HG03378 (cell line): ENCODE measurements around the gene UBA52.
"Not testable (repeated sequence)": the region's sequence is repeated elsewhere in the genome, so short reads cannot be mapped to it uniquely, and the experiment has no call there.

ENCODE experiments used
- ATAC-seq: cut with Tn5 transposase; IDR thresholded peaks from one replicate; pipeline ENCODE4 v1.9.1; 2021; ENCODE audit warnings: mild to moderate bottlenecking, moderate library complexity; ENCODE audit not compliant: unreplicated experiment

UBA52 gene

GRCh38 chr19:18571564-18572344, at the start of gene UBA52:
TSS of gene UBA52 (plus strand) at chr19:18571857. CDS start at chr19:18573301, 1,444 bp downstream.
- ATAC-seq, result peak; percentile 84

DNA sequence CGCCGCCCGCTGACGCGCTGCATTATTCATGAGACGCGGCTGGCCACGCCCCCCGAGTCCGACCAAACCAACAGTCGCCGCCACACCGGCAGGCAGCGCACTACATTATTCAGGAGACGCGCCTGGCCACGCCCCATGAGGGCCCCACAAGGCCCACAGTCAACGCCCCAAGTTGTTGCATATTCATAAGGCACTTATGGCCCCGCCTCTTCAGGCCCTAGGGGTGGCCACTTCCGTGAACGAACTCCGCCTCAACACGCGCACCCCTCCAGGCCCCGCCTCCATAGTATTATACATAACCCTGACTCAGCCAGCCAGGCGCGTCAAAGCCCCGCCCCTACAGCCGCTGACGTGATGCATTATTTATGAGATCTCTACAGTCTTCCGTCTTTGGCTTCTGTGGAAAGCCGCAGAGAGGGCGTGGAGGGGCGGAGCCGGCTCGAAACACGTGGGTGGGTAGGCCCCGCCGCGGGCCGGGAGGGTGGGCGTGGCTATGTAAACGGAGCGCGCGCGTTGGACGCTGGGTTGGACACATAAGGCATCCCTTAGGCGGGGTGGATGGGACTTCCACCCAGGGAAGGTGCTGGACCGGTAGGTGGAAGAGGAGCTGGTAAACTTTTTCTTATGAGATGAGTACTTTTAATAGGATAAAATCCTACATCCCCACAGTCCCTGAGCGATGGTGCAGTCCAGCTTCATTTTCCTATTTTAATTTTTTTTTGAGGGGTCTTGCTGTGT, 49.4 kb upstream of the UBA52 start:
- peak; percentile 87 for ATAC-seq

DNA sequence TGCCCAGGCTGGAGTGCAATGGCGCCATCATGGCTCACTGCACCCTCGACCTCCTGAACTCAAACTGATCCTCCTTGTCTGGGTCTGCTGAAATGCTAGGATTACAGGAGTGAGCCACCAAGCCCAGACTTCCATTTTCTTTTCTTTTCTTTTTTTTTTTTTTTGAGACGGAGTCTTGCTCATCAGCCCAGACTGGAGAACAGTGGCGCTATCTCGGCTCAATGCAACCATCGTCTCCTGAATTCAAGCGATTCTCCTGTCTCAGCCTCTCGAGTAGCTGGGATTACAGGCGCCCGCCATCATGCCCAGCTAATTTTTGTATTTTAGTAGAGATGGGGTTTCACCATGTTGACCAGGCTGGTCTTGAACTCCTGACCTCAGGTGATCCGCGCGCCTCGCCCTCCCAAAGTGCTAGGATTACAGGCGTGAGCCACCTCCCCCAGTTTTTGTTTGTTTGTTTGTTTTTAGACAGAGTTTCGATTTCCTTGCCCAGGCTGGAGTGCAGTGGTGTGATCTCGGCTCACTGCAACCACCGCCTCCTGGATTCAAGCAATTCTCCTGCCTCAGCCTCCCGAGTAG, 48.7 kb upstream of the UBA52 start:
- not testable (repeated sequence) for ATAC-seq

DNA sequence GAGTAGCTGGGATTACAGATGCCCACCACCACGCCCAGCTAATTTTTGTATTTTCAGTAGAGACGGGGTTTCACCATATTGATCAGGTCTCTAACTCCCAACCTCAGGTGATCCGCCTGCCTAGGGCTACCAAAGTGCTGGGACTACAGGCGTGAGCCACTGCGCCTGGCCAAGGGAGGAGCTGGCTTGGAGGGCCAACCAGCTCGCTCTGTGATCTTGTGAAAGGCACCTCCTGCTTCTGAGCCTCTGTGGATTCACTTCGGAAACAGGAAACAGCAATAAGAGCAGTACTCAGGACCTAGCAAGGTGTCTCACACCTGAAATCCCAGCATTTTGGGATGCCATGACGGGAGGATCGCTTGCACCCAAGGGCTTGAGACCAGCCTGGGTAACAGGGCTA, 47.8 kb upstream of the UBA52 start:
- ATAC-seq, result no peak

DNA sequence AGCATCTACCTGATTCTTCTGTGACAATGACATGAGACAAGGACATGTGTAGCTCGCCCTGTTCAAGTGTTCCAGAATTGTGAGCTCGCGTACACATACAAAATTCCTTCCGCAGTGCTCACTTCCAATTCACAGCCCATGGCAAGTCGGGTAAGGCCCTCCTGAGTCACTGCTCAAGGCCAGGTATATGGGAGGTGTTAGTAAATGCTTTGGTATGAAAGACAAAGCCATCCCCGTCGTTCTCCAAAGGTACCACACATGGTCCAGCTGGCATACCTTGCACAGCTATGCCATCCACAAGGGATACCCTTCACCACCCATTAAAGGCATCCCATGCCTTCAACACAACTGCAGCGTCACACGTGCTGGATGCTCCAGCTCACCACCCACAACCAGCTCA, 45.3 kb upstream of the UBA52 start:
- no peak for ATAC-seq

DNA sequence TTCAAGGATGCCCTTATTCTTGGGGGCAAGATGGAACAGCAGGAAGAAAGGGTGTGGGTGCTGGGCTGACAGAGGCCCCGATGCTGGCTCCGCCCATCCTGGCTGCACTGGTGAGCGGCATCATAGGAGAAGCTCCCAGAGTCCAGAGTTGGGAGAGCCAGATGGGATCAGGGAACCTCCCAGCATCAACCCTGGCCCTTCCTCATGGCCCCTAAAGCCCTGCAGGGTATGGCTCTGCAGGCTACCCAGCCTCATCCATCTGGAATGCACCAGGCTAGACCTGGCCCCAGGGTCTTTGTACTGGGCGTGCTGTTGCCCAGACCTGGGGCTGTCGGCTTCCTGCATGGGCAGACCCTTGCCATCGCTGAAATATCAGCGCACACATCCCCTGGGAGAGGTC, 41.9 kb upstream of the UBA52 start:
- ATAC-seq, result no peak

GRCh38 chr19:18531485-18531884, 40.2 kb upstream of the UBA52 start:
- ATAC-seq, result no peak

DNA sequence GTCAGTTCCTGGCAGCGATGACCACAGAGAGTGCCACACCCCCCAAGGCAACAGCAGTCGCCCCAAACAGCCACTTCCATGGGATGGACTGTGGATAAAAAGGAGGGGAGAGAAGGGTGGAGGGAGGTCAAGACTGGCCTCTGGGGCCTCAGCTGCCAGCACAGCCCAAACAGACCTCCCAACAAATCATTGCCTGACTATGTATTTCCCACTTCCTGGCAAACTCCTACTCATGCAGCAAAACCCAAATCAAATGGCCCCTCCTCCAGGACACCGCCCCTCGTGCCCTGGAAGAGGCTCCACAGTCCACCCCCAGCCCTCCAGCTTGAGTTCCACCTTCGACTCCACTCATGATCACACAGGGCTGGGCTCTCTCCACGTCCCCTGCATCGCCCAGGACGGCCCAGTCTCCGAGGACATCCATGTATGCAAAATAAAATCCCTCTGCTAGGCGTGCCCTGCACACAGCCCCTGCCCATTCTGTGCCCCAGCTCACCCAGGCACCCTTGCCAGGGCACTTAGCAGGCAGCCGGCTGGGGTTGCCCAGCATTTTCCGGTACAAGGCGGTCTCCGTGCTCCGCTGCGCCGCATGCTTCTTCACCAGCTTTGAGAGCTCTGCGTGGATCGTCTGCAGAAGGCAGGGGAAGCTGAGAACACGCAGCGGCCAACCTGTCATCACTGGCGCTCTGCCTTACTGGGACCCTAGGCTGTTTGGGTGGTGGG, 39.3 kb upstream of the UBA52 start:
- no peak for ATAC-seq

DNA sequence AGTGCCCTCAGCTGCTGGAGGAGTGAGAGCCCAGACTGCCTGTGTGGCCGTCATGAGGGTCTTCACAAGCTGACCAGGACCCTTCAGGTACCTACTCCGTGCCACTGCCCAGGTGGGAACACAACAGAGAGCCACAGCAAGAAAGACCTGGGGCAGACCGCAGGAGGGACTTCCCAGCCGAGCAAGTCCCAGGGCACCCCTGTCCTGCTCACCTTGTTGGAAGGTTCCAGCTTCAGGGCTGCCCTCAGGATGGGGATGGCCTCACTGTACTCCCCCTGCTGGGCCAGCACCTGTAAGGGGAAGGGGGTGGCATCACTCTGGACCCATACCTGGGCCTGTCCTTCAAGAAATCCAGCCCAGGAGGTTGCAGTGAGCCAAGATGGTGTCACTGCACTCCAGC, 38.6 kb upstream of the UBA52 start:
- no peak for ATAC-seq

DNA sequence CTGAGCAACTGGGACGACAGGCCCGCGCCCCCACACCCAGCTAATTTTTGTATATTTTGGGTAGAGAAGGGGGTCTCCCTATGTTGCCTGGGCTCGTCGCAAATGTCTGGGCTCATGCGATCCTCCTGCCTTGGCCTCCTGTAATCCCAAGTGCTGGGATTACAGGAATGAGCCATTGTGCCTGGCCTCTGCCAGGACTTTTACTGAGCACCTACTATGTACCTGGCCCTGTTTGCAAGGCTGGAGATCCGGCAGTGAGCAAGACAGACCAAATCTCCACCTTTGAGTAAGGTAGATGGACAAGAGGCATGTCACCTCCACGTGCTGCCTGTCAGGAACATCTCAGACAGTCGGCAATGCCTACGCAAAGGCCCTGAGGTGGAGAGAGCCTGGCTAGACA, 35.2 kb upstream of the UBA52 start:
- no peak for ATAC-seq

DNA sequence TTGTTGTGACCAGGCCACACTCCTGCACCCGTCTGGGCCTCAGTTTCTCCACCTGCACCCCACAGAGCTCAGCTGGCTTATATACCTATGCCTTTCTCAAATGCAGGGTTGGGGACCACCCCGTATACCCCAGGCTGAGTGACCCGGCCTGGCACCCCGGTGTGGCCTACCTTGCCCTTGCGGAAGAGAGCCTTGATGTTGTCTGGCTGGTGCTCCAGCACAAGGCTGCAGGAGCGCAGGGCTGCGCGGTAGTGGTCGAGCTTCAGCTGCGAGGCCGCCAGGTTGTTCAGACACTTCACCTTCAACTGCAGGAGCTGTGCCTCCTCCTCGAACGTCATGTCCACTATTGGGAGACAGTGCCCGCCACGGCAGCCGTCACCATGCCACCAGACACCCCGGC, 34.2 kb upstream of the UBA52 start:
- no peak for ATAC-seq

DNA sequence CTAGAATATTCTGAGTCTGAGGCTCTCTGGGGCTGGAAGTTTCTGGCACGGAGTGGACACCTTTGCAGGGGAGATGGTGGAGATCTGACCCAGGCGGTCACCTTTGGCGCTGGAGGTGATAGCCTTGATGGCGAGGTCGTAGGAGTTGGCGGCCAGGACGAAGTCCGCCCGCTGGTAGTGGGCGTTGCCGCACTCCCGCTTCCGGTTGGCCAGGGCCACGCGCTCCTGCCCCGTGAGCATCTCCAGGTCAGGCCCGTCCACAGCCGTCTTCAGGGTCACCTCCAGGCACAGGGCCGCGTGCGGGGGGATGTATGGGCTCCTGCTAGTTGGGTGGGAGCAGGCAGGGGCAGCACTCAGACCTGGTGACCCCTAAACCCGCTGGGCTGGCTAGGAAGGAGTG, 33.5 kb upstream of the UBA52 start:
- no peak for ATAC-seq

DNA sequence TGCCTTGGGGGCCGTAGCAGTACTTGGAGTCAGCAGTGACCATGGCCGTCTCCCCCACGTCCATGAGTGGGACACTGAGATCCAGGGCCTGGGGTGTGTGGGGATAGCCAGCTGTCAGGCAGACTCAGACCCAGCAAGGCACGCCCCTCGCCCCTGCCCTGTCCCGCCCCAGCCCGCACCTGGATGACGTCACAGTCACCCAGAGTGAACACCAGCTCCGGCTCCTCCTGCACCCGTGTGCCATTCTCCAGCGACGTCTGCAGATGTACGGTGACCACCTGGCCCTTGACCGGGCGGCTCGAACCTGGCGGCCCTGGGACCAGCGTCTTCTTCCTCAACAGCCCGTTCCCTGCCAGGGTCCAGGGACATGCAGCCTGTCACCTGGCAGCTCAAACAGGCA, 32.3 kb upstream of the UBA52 start:
- ATAC-seq, result no peak

DNA sequence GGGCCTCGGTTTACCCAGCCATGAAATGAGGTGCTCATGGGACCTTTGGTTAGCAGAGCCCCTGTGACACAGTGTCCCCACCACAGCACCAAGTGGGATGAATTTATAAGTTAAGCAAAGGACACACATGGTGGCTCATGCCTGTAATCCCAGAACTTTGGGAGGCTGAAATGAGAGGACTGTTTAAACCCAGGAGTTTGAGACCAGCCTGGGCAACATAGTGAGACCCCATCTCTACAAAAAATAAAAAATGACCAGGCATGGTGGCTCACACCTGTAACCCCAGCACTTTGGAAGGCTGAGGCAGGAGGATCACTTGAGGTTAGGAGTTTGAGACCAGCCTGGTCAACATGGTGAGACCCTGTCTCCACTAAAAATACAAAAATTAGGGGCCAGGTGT, 31.5 kb upstream of the UBA52 start:
- ATAC-seq, result not testable (repeated sequence)

DNA sequence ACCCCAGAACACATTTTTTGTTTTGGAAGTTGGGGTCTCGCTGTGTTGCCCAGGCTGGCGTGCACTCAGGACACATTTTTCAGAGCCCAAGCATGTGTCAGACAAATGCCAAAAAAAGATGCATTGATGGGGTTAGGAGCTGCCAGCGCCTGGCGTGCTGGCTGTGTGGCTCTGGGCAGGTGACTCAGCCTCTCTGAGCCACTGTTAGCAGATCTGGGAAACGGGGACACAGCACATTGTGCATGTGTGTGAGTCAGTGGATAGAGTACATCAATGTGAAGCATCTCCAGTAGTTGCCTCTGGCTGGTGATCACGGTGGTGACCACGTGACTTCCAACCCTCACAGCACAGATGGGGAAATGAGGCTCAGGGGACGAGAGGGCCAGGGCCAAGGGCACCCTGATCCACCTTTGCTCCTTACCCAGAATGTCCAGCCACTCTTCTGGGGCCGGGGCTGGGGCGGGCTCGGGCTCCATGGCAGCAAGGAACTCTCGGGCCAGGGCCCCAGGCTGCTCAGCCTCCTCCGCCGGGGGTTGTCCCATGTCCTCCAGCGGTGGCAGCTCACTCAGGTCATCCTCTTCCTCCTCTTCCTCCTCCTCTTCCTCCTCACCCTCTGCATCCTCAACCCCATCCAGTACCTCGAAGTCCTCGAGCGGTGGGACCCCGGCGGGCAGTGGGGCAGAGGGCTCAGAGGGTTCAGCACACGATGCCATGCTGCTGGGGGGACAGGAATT, 30.2 kb upstream of the UBA52 start:
- ATAC-seq, result no peak

DNA sequence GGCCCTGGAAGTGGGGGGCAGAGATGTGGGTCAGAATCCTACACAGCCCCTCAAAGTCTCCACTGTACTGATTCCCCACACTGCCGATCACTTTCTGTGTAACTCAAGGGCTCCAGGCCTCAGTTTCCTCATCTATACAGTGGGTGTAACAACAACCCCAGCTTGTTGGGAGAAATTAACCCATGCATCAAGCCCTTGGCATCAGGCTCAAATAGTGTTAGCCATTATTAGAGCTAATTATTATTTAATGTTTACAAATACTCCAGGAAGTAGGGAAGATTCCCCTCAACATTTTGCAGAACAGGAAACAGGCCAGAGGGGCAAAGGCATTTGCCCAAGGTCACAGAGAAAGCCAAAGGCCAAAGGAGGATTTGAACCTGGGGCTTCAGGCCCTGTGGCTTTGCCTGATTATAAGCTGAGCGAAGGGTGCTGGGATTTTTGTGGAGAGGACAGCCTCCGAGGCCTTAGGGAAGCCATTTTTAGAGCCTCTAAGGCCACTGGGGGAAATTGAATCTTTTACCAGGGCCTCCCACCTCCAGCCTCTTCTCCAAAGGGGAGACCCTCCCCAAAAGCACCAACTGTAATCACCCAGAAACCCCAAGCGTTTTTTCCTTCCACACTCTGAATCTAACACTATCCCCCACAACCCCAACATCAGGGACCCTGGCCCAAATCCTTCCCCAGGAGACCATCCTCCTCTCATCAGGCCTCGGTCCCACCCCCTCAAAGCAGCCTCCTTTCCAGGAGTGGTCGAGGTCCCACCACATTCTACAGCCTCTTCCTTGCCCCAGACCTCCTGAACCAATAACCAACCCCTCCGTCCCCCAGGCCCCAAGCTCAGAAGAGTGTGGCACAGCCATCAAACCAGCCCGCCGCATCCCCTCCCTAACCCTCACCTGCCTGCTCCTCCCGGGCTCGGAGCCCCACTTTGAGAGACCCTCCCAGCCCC, 29.4 kb upstream of the UBA52 start:
- no peak for ATAC-seq

- peak; percentile 73 for ATAC-seq
Measured at GRCh38 chr19:18542941-18543813, 28.5 kb upstream of the UBA52 start, which contains the start of gene FKBP8. TSS of gene FKBP8 (minus strand) at chr19:18543573. CDS start at chr19:18541970, 1,603 bp downstream.

DNA sequence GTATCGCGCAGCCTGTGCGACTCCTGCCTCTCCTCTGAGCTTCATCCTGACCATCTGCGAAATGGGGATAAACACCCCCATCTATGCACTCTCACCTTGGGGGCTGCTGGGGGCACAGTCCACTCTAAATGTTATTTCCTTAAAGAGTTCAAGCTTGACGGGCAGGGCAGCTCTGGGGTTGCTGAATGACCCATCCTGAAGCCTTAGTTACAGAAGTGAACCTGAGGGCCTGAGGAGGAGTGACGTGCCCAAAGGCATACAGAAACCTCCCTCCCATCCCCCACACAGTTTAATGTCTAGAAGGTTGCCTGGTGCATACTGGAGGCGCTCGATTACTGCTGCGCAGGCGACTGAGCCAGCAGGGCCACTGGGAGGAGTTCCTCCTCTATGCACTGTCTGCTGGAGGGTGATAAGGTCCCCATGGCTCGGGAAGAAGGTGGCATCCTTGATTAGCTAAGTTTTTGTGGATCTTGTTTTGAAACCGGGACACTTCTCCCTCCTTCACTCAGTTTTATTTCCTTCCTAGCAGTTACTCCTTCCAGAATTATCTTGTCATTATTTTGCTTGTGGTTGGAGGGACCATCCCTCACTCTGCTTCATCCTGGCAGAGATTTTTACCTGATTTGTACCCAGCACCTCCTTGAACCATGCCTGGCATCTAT, 27.7 kb upstream of the UBA52 start:
- ATAC-seq, result peak; percentile 69
